HG03108 (cell line): ENCODE measurements around the gene DCHS2.

ENCODE experiments used
- ATAC-seq: cut with Tn5 transposase; IDR thresholded peaks from one replicate; pipeline ENCODE4 v1.9.1; 2021; ENCODE audit warnings: moderate library complexity; ENCODE audit not compliant: unreplicated experiment

DCHS2 gene

DNA sequence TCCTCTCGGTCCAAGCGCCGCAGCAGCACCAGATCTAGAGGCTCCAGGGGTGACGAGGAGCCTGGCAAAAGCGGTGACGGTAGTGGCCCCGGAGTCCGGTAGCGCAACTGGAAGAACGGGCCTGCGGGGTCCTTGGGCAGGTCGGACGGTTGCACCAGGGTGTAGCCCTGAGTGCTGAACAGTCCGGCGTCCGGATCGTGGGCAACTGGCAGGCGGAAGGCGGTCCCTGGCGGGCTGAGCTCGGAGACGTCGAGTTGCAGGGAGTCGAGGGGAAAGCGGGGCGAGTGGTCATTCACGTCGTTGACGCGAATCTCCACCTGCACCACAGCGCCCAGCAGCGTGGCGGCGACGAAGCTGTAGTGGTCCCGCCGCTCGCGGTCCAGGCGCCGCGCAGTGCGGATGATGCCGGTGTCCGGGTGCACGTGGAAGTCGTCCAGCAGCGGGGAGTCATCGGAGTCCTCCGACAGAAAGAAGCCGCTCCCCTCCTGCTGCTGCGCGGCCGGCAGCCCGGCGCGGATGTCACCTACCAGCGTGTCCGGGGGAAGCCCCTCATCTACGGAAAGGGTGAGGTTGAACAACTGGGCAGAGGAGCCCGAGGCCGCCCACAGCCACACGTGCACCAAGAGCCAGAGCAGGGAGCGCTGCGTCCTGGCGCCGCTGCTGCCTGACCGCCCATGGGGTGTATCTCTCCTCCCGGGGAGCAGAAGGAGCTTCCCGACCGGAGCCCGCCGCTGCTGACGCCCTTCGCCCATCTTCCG, 837 bp downstream of the DCHS2 start:
- ATAC-seq, result peak; percentile 69

DNA sequence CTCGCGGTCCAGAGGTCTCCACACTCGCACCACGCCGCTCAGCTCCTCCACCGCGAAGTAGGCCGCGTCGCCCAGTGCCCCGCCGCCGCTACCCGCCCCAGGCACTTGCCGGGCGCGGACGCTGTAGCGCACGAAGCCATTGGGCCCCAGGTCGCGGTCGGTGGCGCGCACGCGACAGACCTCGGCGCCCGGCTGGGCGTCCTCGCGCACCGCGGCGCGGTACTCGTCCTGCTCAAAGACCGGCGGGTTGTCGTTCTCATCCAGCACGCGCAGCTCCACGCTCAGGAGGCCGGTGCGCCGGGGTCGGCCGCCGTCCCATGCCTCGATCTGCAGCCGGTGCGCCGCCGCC, 1.4 kb downstream of the DCHS2 start:
- no peak for ATAC-seq

DNA sequence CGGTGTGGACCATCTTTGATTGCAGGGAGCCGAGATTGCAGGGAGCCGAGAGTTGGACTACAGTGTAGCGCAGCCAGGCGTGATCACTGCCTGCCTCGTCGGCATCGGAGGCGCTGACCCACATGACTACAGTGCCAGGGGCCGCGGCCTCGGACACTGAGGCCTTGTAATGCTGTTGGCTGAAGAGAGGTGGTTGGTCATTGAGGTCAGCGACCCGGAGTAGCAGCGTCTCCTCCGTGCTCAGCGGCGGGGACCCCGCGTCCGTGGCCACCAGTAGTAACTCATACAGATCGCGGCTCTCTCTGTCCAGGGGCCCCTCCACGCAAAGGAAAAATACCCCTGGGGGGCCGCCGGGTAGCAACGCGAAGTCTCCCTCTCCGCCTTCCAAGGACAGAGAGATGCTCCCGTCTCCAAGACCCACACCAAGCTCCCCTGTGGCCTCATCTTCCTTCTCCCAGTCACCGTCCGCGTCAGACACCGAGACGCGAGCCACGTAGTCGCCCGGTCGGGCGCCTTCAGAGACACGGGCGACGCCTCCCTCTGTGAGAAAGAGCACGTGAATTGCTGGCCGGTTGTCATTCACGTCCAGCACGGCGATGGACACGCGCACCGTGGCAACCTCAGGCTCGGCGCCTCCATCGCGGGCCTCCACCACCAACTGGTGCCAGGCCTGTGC, 1.9 kb downstream of the DCHS2 start:
- ATAC-seq, result no peak

DNA sequence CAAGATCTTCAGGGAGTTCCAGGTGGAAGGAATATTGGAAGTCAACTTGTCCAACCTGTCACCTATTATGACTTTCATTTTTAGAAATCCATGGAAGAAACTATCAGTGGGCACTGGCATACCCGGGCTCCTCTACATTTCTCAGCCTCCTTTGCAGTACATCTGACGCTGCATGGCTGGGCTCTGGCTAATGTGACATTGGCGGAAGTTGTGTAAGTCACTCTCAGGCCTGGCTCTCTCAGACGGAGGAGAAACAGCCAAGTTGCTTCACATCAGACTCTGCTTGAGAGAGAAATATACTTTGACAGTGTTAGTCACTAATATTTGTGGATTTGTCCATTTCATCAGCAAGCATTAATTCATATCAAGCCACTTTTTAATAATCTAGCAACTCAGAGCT, 4.5 kb downstream of the DCHS2 start:
- no peak for ATAC-seq

GRCh38 chr4:154485127-154485773, 6.3 kb downstream of the DCHS2 start:
- peak; percentile 97 for ATAC-seq

GRCh38 chr4:154478547-154478946, 13.1 kb downstream of the DCHS2 start:
- peak; percentile 33 for ATAC-seq

DNA sequence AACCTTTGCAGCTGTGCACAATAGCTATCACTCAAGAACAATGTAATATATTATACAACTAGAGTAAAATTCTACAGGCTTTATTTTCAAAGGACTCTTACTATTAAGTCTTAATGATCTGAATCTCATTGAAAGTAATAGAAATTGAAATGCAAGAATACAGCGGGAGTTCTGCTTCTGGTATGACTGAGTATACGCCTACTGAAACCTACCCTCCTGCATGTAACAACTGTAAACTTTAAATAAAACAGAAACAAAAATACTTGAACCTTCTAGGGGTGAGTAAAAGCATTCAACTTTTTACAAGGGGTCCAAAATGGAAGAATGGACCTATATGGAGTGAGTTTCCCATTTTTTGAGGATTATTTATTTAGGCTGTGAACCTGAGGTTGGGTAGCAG, 13.5 kb downstream of the DCHS2 start:
- ATAC-seq, result peak; percentile 68

DNA sequence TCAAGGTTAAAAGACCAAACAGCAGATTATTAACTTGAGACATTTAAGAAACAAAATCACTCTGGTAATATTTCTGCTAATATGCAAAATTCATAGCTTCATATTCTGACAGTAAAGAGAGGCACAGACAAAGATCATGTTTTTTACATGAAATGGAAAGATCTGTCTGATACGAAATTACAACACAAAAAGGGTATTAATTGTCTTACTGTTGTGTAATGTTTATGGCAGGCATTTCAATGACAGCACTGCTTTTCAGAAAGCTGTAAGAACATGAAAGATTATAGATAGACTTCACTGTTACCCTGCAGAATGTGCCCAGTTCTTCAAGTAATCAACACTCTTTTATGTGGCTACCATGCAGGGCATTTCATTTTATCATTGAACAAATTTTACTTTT, 15.4 kb downstream of the DCHS2 start:
- no peak for ATAC-seq

DNA sequence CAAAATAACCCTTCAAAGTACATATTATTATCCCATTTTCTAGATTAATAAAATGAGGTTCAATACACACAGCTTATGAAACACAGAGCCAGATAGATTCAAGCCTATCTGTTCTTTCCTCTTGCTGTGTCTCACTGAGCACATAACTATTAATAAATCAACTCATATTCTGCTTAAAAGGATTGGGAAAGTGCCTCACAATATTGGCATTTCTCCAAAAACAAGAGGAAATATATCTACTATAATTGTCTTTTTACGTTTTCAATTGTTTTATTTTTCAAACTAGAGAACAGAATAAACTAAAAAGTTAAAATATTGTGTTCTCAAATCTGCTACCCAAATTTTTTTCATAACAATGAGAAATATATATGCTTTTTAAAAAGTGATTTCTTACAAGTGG, 15.8 kb downstream of the DCHS2 start:
- ATAC-seq, result no peak

DNA sequence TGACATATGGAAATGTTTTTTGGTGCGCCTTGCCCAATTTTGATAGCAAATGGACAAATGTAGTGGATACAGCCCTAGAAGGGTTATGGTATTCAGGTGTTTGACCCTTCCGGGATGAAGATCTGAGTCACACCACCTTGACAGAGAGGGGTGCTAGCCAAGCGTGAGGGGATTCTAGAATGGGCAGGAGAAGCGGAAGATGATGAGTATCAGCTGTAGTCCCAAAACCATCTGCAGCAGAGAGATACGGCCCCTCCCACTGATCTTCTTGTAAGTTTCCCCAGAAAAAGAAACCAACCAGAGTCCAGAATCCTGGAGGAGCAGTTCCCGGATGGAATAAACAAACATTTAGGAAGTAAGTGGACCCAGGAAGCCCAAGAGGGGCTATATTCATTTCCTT, 18.1 kb downstream of the DCHS2 start:
- no peak for ATAC-seq

- no peak for ATAC-seq
Observed at GRCh38 chr4:154472858-154473257, 18.7 kb downstream of the DCHS2 start.

DNA sequence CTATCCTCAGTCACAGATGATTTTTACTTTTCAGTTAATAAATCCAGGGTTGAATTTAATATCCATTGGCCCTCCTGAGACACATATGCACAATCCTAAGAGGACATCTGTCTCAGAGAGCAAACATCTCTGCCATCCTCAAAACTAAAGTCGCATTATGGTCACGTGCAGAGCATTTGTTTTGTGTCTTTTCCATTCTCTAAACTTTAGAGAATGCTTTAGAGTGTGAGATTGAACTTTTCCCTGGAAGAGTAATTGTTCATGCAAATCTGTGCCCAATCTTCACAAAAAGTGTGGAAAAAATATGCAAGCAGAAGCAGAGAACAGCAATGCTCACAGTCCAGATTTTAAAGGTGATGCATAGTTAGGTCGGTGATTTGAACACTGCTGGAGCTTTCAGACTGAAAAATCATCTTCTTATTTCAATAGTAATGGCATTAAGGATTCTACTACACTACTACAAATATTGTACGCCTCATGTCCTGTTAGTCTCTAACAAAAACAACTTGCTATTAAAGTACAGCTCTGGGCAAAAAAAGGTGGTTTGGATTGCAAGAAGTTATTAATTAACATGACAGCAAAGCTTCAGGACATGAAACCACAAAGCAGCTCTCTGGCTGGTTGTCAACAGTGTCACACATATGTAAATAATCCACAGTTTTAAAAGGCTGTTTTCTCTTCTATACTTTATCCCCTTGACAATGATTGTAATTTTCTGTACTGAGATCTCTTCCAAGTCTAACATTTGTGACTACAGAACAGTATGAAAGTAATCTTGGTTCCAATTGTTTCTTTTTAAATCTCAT, 19.9 kb downstream of the DCHS2 start:
- ATAC-seq, result peak; percentile 85

GRCh38 chr4:154471032-154471431, 20.6 kb downstream of the DCHS2 start:
- ATAC-seq, result peak; percentile 49

- ATAC-seq, result no peak
Observed at GRCh38 chr4:154467886-154468285, 23.7 kb downstream of the DCHS2 start.

DNA sequence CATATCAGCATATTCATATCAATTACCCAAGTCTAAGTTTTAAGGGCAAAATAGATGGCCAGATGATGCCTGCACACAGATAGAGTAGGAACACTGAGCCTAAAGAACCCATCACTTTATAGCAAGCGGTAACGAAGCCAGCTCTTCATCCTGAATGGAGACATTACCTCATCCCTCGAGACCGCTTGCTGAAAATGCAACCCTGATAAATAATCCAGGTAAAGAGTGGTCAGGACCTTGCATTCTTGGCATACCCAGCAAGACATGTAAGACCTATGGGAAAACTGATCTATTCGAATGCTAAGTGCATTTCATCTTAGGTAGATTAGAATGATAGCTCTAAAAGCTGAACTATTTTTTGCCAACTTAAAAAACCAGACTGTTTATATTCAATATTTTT, 25.3 kb downstream of the DCHS2 start:
- ATAC-seq, result no peak

- no peak for ATAC-seq
Observed at GRCh38 chr4:154465085-154465484, 26.5 kb downstream of the DCHS2 start.

DNA sequence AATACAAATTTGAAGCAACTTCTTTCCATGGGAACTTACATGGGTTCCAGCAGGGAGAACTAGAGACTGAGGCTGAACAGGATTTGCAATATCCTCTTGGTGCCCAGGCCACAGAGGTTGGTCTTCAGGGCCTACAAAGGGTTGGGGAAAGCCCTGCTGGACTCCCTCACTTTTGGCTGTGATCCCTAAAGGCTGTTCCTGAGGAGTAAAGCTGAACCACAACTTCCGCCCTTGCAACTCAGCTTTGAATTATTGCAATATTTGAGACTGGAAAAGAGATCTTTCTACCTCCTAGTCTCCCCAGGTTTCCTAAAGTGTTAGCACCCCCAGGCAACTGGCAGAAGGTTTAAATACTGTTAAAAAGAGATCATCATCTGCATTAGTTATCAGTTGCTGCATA, 26.9 kb downstream of the DCHS2 start:
- ATAC-seq, result no peak

- ATAC-seq, result no peak
Observed at GRCh38 chr4:154462081-154462810, 29.4 kb downstream of the DCHS2 start.

GRCh38 chr4:154457471-154457870, 34.1 kb downstream of the DCHS2 start:
- ATAC-seq, result no peak

DNA sequence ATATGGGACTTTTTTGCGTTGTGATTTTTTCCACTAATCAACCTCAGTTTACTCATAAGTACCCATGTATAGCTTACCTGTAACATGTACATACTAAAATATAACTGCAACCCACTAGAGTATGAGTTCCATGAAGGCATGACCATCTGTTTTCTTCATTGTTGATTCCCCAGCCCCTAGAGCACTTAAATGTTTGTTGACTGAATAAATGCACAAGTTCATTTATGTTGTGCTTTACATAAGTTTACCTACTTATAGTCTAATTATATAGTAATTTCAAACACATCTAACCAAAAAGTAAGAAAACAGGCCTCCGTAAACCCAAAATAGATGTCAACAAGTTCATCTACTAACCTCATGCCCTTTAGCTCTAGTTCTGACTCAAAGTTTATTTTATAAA, 34.7 kb downstream of the DCHS2 start:
- no peak for ATAC-seq

GRCh38 chr4:154456240-154456639, 35.4 kb downstream of the DCHS2 start:
- ATAC-seq, result no peak
